Stimulated activated CD4-positive, alpha-beta T cell treated with anti-CD3 and anti-CD28 coated beads, Interleukin-2, amount 100 ng/mL, for 24 hours (primary cell): Measurements from ENCODE around the gene P2RY1.
"Not testable (repeated sequence)": the region's sequence is repeated elsewhere in the genome, so short reads cannot be mapped to it uniquely, and the experiment has no call there.

ENCODE experiments used
- DNase-seq, 2 donors: peaks; one replicate each; pipeline ENCODE4 v3.0.0-alpha.2; 2020

The P2RY1 gene

DNA sequence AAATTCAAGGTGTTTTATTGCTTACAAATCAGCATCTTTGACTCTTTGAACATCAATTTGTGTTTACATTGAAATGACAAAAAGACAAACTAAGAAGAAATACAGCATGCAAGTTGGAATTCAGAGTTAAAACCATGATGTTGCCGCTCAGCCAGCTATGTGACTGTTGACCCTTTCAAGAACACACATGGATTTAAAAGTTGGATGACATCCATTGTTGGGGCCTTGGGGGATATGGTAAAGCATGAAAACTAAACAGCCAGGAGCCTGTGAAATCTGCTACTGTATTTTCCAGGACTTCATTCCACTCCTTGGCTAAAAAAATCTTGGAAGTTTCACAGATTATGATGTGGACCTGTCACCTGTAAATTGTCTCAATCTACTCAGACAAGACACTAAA is 4.6 kb downstream of the P2RY1 start:
- no peak for DNase-seq

DNA sequence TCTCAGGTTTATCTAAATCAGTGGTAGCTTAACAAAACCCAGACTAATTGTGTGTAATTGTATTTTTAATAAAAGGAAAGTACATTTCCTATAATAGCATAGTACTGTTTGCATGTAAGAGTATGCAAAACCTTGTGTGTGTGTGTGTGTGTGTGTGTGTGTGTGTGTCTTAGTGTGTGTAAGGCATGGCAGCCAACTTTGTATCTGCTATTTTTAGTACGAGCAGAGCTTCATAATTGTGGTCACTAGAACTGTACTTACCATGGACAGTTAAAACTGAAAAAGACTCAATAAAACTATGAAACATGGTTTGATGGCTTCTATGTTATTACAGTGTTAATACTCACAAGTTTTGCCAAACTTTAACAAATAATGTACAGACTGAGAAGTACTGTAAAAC is 6.2 kb downstream of the P2RY1 start:
- no peak for DNase-seq

DNA sequence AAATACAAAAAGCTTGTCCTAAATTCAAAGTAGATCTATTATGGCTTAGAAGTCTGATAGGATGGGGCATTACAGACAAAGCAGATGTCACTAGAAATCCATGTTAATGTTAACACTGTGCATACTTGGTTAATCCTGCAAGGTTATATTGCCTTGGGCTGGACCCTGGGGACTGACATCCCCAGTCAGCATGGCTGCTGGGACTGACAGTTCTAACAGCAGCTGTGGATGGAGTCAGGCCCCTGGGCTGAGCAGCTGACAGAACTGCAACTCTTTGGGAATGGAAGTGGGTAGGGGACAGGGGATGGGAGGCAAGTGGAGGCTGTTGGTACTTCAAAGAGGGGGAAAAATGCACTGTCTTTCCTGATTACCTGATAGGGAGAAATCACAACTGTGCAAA is 7.5 kb downstream of the P2RY1 start:
- DNase-seq, result no peak

DNA sequence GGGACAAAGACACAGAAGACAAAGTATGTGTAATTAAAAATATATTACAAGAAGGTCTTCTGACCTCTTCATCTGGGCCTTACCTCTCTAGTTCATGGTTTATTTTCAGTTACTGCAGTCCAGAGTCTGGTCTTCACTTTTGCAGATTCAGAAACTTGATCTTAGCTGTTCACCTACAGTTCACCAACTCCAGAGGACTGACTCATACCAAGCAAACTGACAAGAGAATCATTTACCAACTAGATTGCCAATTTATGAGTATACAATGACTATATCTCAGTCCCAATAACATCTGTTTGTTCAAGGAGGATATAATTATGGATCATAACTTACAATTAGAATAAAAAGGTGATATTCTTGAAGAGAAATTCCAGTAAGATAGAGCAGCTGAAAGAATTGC is 9.0 kb downstream of the P2RY1 start:
- DNase-seq, result no peak

DNA sequence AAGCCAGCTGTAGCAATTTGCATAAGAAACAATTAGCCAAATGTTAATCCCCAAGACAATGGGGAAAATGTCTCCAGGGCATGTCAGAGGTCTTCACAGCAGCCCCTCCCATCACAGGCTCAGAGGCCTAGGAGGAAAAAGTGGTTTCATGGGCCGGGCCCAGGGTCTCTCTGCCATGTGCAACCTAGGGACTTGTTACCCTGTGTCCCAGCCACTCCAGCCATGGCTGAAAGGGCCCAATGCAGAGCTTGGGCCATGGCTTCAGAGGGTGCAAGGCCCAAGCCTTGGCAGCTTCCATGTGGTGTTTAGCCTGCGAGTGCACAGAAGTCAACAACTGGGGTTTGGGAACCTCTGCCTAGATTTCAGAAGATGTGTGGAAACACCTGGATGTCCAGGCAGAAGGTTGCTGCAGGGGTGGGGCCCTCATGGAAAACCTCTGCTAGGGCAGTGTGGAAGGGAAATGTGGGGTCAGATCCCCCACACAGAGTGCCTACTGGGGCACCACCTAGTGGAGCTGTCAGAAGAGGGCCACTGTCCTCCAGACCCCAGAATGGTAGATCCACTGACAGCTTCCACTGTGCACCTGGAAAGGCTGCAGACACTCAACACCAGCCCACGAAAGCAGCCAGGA is 11.8 kb downstream of the P2RY1 start:
- not testable (repeated sequence) for DNase-seq

DNA sequence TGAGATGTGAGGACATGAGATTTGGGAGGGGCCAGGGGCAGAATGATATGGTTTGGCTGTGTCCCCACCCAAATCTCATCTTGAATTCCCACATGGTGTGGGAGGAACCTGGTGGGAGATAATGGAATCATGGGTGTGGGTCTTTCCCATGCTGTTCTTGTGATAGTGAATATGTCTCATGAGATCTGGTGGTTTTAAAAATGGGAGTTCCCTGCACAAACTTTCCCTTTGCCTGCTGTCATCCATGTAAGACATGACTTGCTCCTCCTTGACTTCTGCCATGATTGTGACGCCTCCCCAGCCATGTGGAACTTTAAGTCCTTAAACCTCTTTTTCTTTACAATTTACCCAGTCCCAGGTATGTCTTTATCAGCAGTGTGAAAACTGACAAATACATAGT is 12.7 kb downstream of the P2RY1 start:
- not testable (repeated sequence) for DNase-seq

DNA sequence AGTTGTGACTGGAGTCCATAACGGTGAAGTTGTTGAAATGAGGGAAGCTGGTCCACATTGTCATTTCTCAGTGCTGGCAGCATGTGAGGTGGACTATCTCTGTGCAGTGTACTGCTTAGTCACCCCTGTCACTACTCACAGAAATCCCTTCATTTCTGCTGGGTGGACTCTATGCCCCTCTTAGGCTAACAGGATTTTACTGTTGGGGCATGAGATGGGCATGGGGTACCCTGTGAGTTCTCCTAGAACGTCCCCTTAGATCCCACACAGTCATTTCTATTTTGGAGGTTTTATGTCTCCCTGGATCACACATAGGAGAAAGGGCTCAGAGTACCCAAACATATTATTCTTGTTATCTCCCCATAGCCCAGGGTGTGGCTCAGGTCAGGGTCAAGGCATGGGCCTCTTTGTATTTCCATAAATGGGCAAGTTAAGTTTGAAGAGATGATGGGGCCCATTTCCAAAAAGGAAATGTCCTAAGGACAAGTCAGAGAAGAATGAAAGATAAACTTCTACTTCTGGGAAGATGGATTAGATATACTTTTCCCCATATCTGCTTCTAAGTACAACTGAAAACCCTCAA is 15.2 kb downstream of the P2RY1 start:
- DNase-seq, result no peak

DNA sequence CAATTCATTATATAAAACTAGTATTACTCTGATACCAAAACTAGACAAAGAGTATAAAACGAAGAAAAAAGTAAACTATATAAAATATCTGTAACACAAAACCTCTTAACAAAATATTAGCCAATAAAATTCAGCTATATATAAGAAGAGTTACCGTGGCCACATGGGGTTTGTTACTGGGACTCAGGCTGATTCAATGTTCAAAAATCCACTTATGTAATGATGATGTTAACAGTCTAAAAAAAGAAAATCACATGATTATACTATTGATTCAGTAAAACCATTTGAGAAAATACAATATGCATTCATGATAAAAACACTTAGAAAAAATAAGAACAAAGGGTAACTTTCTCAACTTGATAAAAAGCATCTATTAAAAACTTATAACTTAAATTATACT is 18.3 kb downstream of the P2RY1 start:
- no peak for DNase-seq

DNA sequence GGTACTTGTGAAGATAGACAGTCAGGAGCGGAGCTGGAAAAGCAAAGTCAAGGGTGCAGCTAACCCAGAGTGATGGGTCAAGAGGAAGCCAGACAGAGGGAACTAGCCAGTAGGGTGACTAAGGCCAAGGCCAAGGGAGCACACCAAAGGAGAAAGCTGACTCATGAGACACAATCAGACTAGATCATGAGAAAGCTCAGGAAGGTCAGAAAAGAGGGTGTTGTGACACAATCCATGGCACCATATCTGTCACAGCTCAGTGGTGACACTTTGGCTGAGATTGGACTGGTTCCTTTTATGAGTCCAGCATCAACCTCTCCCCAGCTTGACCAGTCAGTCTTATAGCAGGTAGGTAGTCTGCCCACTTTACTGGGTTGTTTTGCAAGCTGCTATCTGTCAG is 22.2 kb downstream of the P2RY1 start:
- no peak for DNase-seq

DNA sequence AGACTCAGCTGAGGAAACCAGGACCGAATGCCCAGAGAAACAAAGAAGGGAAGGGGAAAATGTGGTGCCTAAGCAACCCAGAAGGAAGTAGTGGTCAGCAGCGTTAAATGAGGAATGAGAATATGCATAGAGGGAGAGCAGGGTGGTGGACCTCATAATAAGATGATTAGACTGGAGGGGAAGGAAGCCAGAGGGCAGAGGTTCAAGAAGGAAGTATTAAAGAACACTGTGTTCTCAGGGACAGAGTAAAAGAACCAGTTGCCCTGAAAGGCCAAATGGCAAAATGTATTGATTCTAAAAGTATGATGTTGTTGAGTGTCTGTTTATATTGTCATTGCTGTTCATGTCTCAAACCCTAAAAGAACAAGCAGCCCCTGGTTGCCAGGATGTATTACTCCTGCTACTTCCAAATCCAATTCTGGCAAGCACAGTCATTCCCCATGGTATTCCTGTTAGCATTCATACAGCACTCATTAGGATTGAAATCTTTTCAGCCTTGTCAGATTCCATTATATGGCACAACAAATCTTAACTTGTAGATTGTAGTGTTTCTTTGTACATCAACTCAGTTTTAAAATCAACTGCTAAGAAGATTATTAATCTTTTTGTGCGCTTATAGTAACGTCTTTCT is 23.4 kb downstream of the P2RY1 start:
- DNase-seq, result no peak

DNA sequence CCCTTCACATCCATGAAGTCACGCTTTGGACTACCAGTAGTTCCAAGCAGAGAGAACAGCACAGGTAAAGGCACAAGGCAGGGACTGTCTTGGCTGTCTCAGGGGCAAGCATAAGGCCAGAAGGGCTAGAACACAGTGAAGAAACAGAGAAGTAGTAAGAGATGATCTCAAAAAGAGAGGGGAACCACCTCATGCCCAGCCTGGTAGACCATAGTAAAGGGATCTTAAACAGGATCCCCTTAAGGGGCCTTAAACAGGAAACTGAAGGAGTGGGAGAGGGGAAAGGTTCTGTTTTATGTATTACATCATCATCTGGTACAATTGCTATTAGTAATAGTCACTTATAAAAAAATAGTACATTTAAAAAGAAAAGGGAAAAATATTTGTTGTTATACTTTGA is 25.8 kb downstream of the P2RY1 start:
- no peak for DNase-seq

DNA sequence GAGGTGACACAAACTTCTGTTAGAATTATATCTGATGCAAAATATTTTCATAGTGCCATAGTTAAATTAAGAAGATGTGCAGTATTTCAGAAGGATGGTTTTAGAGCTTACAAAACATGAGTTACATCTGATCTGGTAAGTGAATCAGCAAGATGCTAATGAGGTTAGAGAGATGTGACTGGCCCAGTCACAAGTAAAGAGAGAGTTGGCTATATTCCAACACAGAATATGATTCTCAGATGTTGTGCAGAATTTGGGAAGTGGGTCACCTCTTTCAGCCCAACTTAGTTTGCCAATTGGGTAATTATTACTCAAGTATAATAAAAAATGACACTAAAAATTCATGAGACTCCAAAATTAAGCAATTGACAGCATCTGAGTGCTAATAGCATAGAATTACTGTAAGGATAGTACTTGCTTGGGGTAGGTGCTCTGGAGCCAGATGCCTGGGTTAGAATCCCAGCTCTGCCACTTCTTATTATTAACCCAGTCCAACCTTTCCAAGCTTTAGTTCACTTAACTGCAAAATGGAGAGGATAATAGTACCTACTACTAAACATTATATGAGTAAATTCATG is 30.8 kb downstream of the P2RY1 start:
- DNase-seq, result no peak

DNA sequence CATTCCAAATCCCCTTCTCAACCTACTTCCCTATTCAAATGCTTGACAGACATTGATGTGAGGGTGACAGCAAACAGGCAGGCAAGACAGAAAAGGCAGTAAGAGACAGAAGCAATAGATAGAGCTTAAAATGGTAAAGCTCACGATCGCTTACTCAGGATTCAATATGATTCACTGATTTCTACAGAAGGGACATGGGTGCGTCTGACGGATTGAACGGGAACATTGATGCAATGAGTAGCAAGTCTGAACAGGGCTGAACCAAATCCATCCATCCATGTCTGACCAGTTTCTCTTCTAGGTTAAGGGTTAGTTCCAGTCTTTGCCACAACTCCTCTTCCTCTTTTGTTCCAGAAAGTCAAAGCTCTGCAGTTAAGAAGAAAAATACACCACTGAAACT is 35.1 kb downstream of the P2RY1 start:
- DNase-seq, result no peak

DNA sequence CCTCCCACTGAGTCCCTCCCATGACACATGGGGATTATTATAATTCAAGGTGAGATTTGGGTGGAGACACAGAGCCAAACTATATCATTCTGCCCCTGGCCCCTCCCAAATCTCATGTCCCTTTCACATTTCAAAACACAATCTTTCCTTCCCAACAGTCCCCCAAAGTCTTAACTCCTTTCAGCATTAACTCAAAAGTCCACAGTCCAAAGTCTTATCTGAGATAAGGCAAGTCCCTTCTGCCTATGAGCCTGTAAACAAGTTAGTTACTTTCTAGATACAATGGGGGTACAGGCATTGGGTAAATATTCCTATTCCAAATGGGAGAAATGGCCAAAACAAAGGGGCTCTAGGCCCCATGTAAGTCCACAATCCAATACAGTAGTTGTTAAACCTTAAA is 38.4 kb downstream of the P2RY1 start:
- not testable (repeated sequence) for DNase-seq

DNA sequence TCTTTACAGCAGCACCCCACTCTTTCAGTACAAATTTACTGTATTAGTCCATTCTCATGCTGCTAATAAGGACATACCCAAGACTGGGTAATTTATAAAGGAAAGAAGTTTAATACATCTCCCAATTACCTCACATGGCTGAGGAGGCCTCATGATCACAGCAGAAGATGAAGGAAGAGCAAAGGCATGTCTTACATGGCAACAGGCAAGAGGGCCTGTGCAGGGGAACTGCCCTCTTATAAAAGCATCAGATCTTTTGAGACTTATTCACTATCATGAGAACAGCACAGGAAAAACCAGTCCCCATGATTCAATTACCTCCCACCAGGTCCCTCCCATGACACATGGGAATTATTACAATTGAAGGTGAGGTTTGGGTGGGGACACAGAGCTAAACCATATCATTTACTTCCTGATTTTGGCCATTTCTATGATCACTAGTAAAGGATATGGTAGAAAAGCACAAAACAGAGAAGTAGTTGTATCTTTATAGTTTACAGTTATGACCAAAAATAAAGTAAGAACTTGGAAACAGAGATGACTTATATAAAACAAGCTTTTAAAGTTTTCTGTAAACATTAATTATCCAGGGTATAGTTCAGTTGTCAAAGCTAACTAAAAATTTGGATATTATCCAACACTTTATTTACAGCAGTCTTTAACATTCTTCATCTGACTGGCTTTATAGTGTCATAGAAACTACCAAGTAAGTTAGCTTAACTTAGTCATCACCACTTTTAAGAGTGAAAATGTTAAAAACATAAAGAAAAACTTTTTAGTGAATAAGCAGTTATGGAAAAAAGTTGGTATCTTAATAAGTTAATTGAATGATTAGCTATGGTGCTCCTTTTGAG is 40.2 kb downstream of the P2RY1 start:
- no peak for DNase-seq

DNA sequence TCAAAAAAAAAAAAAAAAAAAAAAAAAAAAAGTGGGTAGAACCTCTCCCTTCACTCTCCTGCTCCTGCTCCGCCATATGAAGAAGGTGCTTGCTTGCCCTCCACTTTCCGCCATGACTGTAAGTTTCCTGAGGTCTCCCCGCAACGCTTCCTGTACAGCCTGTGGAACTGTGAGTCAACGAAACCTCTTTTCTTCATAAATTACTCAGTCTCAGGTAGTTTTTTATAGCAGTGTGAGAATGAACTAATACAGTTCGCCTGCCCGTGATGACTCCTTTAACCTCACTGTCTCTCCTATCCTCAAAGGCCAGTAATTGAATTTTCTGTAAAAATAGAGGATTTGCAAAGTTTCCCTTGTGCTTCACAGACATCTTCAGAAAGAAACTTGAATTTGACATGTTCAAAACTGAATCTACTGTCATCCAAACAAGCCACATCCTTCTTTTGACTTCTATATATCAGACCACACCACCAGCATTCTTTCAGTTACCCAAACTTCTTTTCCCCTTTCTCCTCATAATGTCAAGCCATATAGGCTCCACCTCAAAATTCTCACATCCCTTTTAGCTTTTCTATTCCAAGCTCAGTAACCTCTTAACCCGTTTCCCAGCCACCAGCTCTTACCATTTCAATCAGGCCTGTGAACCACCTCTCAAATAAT is 44.3 kb downstream of the P2RY1 start:
- no peak for DNase-seq

DNA sequence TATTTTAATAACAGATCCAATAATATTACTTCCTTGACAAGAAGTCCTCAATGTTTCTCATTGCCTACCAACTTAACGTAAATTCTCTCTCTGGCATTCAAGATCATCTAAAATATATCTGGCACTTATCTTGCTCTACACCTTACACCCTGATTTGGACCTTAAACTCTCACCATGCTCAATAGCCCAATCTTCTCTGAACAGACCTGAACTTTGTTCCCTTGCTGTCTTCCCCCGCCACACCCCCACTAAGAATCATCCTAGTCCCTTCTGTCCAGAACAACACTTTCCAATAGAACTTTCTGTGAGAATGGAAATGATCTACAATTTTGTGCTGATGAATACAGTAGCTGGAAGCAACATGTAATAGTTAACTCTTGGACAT is 44.9 kb downstream of the P2RY1 start:
- DNase-seq, result no peak

DNA sequence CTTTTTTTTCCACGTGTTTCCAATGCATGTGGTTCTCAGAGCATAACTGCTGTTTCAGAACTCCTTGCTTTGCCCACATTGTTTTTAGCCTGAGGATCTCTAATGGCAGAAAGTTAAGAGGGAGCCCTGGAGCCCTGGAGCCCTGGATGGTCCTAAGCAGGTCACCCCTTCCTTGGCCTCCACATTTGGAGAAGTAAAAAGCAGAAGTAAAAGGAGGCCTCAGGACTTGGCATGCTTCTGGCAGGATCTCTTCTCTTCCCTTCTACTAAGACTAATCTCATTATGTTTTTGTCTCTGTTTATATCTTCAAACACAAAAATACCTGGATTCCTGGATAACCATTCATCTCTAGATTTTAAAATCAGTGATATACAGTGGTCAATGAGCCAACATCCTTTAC is 50.1 kb downstream of the P2RY1 start:
- no peak for DNase-seq
